ENCODE results near the gene SLC6A18.

The SLC6A18 gene

DNA sequence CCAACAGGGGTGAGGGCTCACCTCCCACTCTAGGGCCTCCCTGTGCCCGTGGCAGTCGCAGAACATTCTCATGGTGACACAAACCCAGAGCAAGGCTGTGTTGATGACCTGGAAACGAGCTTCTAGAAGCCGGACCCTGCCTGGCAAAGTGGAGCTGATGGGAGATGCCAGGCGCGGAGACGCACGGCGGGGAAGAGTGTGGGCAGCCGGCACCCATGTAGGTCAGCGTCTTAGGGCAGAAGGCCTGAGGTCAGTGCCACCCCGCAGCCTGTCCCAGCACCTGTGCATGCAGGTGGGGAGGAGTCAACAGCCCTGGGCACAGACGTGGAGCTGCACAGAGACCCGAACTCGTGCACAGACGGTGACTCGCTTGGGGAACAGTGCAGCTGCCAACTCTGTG is 5.4 kb downstream of the SLC6A18 start:
- no CpG with 5 or more reads among the region's 17 CpGs for WGBS (ENCODE audit: extremely low coverage, insufficient coverage, low lambda C conversion rate)

DNA sequence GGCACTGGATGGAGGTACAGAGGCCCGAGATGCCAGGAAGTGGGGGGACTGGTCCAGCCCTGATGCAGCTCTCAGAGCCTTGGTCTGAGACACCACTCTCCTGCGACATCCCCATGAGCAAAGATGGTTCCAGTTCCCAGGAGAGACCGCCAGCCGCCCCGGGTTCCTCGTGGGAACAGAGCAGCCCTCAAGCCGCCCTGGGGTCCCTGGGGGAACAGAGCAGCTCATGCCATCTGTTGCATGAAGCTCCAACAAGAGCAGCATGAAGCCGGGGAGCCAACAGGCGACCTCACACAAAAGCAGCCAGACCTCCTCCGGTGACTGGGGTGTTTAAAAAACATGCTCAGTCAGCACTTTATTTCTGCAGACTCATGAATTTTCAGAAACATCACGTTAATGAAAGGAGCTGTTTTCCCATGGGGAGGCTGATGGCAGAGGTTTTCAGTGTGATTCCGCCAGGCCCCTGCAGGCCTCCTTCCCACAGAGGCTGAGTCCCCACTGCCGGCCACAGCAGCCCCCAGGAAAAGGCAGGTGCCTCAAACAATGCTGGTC is 6.2 kb downstream of the SLC6A18 start:
- Histone ChIP-seq H2BK5ac (ENCODE audit: low read length) (no peak overlapping the region), H3K4ac (ENCODE audit: low read depth, low read length) (no peak overlapping the region), H3K9ac (ENCODE audit: low read length) (no peak overlapping the region), H2BK120ac (ENCODE audit: low read depth, low read length) (no peak overlapping the region), H3K27ac (ENCODE audit: low read depth, low read length) (no peak overlapping the region), H3K56ac (ENCODE audit: low read length) (no peak overlapping the region), H2AK5ac (ENCODE audit: low read length) (no peak overlapping the region), H3K27me3 (ENCODE audit: insufficient read depth, low read length, poor library complexity) (no peaks in the 10 kb centered on the region), H3K36me3 (ENCODE audit: control insufficient read depth, insufficient read depth, low read length) (no peaks in the 10 kb centered on the region), H3K23ac (ENCODE audit: low read length) (no peak overlapping the region), H3K18ac (ENCODE audit: low read length) (no peak overlapping the region), H2BK15ac (replicated peaks; ENCODE audit: low read depth) (no peak overlapping the region), H3K4me2 (ENCODE audit: low read length) (no peak overlapping the region), H3K79me1 (ENCODE audit: low read length) (no peaks in the 10 kb centered on the region), H4K8ac (ENCODE audit: low read depth, low read length) (no peak overlapping the region), H3K4me1 (ENCODE audit: control insufficient read depth, low read depth, low read length) (no peaks in the 10 kb centered on the region), H3K4me3 (ENCODE audit: low read length) (no peak overlapping the region), H3K79me2 (ENCODE audit: control insufficient read depth, insufficient read depth, low read length) (no peaks in the 10 kb centered on the region), H4K5ac (ENCODE audit: low read length) (no peak overlapping the region)
- DNase-seq = no peak
- no CpG with 5 or more reads among the region's 13 CpGs for WGBS (ENCODE audit: extremely low coverage, insufficient coverage, low lambda C conversion rate)

More for the DNA sequence above, 5.4 kb downstream of the SLC6A18 start:
- H3K79me1 ChIP-seq (ENCODE audit: low read length) = no peaks in the 10 kb centered on the region
- no peak overlapping the region for H3K23ac ChIP-seq (ENCODE audit: low read length)
- H3K4me2 ChIP-seq (ENCODE audit: low read length) = no peak overlapping the region
- no peak overlapping the region for H2BK120ac ChIP-seq (ENCODE audit: low read depth, low read length)
- no peak overlapping the region for H3K4ac ChIP-seq (ENCODE audit: low read depth, low read length)
- no peak overlapping the region for H4K5ac ChIP-seq (ENCODE audit: low read length)
- no peak overlapping the region for H3K4me3 ChIP-seq (ENCODE audit: low read length)
- H3K27me3 ChIP-seq (ENCODE audit: insufficient read depth, low read length, poor library complexity) = no peaks in the 10 kb centered on the region
- H2AK5ac ChIP-seq (ENCODE audit: low read length) = no peak overlapping the region
- H3K56ac ChIP-seq (ENCODE audit: low read length) = no peak overlapping the region
- H3K9ac ChIP-seq (ENCODE audit: low read length) = no peak overlapping the region
- H2BK5ac ChIP-seq (ENCODE audit: low read length) = no peak overlapping the region
- H3K27ac ChIP-seq (ENCODE audit: low read depth, low read length) = no peak overlapping the region
- H3K18ac ChIP-seq (ENCODE audit: low read length) = no peak overlapping the region
- no peak for DNase-seq
- H4K8ac ChIP-seq (ENCODE audit: low read depth, low read length) = no peak overlapping the region
- no peak overlapping the region for H2BK15ac ChIP-seq (replicated peaks; ENCODE audit: low read depth)
- H3K79me2 ChIP-seq (ENCODE audit: control insufficient read depth, insufficient read depth, low read length) = no peaks in the 10 kb centered on the region
- H3K36me3 ChIP-seq (ENCODE audit: control insufficient read depth, insufficient read depth, low read length) = no peaks in the 10 kb centered on the region
- H3K4me1 ChIP-seq (ENCODE audit: control insufficient read depth, low read depth, low read length) = no peaks in the 10 kb centered on the region

DNA sequence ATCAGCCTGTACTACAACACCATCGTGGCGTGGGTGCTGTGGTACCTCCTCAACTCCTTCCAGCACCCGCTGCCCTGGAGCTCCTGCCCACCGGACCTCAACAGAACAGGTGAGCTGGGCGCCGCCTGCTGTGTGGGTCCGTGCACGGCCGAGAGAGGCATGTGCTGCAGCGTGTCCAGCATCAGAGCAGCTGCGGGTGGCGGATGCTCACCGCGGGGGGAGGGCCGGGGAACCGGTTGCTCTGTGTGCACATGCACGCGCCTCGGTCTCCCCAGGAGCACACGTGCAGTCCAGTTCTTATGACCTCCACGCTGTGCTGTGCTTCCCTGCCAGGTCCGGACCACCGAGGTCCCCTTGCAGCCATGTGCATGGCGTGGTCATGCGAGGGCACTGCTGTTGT is 7.6 kb downstream of the SLC6A18 start:
- no peak overlapping the region for H3K27ac ChIP-seq (ENCODE audit: low read depth, low read length)
- no peak overlapping the region for H2AK5ac ChIP-seq (ENCODE audit: low read length)
- no CpG with 5 or more reads among the region's 25 CpGs for WGBS (ENCODE audit: extremely low coverage, insufficient coverage, low lambda C conversion rate)

DNA sequence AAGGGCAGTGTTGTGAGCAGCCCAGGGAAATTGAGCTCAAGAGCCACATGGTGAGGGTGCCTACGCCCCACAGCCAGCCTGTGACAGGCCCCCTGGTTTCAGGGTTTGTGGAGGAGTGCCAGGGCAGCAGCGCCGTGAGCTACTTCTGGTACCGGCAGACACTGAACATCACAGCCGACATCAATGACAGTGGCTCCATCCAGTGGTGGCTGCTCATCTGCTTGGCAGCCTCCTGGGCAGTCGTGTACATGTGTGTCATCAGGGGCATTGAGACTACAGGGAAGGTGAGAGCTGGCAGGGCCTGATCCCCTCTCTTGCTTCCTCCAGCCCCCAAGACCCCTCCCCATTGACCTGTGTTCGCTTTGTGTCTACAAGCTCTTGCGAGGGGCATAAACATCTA is 10.2 kb downstream of the SLC6A18 start:
- Histone ChIP-seq H3K79me2 (ENCODE audit: control insufficient read depth, insufficient read depth, low read length) (no peaks in the 10 kb centered on the region), H3K23ac (ENCODE audit: low read length) (no peak overlapping the region), H3K27ac (ENCODE audit: low read depth, low read length) (no peak overlapping the region), H3K4ac (ENCODE audit: low read depth, low read length) (no peak overlapping the region), H3K4me3 (ENCODE audit: low read length) (no peak overlapping the region), H2AK5ac (ENCODE audit: low read length) (no peak overlapping the region), H3K9ac (ENCODE audit: low read length) (no peak overlapping the region), H3K4me1 (ENCODE audit: control insufficient read depth, low read depth, low read length) (no peaks in the 10 kb centered on the region), H3K27me3 (ENCODE audit: insufficient read depth, low read length, poor library complexity) (no peaks in the 10 kb centered on the region), H2BK15ac (replicated peaks; ENCODE audit: low read depth) (no peak overlapping the region), H2BK120ac (ENCODE audit: low read depth, low read length) (no peak overlapping the region), H2BK5ac (ENCODE audit: low read length) (no peak overlapping the region), H4K8ac (ENCODE audit: low read depth, low read length) (no peak overlapping the region), H3K79me1 (ENCODE audit: low read length) (no peaks in the 10 kb centered on the region), H3K36me3 (ENCODE audit: control insufficient read depth, insufficient read depth, low read length) (no peaks in the 10 kb centered on the region), H3K18ac (ENCODE audit: low read length) (no peak overlapping the region), H3K4me2 (ENCODE audit: low read length) (no peak overlapping the region), H3K56ac (ENCODE audit: low read length) (no peak overlapping the region), H4K5ac (ENCODE audit: low read length) (no peak overlapping the region)
- DNase-seq = no peak
- WGBS (ENCODE audit: extremely low coverage, insufficient coverage, low lambda C conversion rate) = no CpG with 5 or more reads among the region's 8 CpGs

More for the DNA sequence above, 7.6 kb downstream of the SLC6A18 start:
- no peak overlapping the region for H3K56ac ChIP-seq (ENCODE audit: low read length)
- no peak overlapping the region for H2BK5ac ChIP-seq (ENCODE audit: low read length)
- H3K18ac ChIP-seq (ENCODE audit: low read length) = no peak overlapping the region
- no peaks in the 10 kb centered on the region for H3K4me1 ChIP-seq (ENCODE audit: control insufficient read depth, low read depth, low read length)
- no peaks in the 10 kb centered on the region for H3K36me3 ChIP-seq (ENCODE audit: control insufficient read depth, insufficient read depth, low read length)
- H3K23ac ChIP-seq (ENCODE audit: low read length) = no peak overlapping the region
- H3K9ac ChIP-seq (ENCODE audit: low read length) = no peak overlapping the region
- no peaks in the 10 kb centered on the region for H3K79me2 ChIP-seq (ENCODE audit: control insufficient read depth, insufficient read depth, low read length)
- no peak overlapping the region for H2BK15ac ChIP-seq (replicated peaks; ENCODE audit: low read depth)
- DNase-seq = no peak
- H3K27me3 ChIP-seq (ENCODE audit: insufficient read depth, low read length, poor library complexity) = no peaks in the 10 kb centered on the region
- no peak overlapping the region for H2BK120ac ChIP-seq (ENCODE audit: low read depth, low read length)
- no peak overlapping the region for H4K8ac ChIP-seq (ENCODE audit: low read depth, low read length)
- H3K79me1 ChIP-seq (ENCODE audit: low read length) = no peaks in the 10 kb centered on the region
- no peak overlapping the region for H4K5ac ChIP-seq (ENCODE audit: low read length)
- no peak overlapping the region for H3K4me2 ChIP-seq (ENCODE audit: low read length)
- H3K4me3 ChIP-seq (ENCODE audit: low read length) = no peak overlapping the region
- H3K4ac ChIP-seq (ENCODE audit: low read depth, low read length) = no peak overlapping the region

DNA sequence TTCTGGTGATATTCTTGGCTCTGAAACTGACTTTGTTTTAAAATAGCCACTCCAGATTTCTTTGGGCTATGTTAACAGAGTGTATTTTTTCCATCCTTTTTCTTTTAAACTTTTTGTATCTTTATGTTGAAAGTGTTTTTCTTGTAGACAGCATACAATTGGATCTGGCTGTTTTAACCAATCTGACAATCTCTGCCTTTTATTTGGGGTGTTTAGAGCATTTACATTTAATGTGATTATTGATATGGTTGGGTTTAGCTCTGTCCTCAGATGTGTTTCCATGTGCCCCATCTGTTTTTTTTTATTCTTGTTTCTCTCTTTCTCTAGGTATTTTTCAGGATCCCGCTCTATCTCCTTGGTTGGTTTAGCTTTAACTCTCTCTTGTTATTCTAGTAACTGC is 10.7 kb downstream of the SLC6A18 start:
- Histone ChIP-seq H3K4me3 (ENCODE audit: low read length) (no peak overlapping the region), H2BK120ac (ENCODE audit: low read depth, low read length) (no peak overlapping the region), H3K4me2 (ENCODE audit: low read length) (no peak overlapping the region), H3K18ac (ENCODE audit: low read length) (no peak overlapping the region), H3K4me1 (ENCODE audit: control insufficient read depth, low read depth, low read length) (no peaks in the 10 kb centered on the region), H3K36me3 (ENCODE audit: control insufficient read depth, insufficient read depth, low read length) (no peaks in the 10 kb centered on the region), H2BK15ac (replicated peaks; ENCODE audit: low read depth) (no peak overlapping the region), H3K23ac (ENCODE audit: low read length) (no peak overlapping the region), H3K27ac (ENCODE audit: low read depth, low read length) (no peak overlapping the region), H3K79me1 (ENCODE audit: low read length) (no peaks in the 10 kb centered on the region), H4K5ac (ENCODE audit: low read length) (no peak overlapping the region), H2AK5ac (ENCODE audit: low read length) (no peak overlapping the region), H3K56ac (ENCODE audit: low read length) (no peak overlapping the region), H3K27me3 (ENCODE audit: insufficient read depth, low read length, poor library complexity) (no peaks in the 10 kb centered on the region), H4K8ac (ENCODE audit: low read depth, low read length) (no peak overlapping the region), H2BK5ac (ENCODE audit: low read length) (no peak overlapping the region), H3K4ac (ENCODE audit: low read depth, low read length) (no peak overlapping the region), H3K79me2 (ENCODE audit: control insufficient read depth, insufficient read depth, low read length) (no peaks in the 10 kb centered on the region), H3K9ac (ENCODE audit: low read length) (no peak overlapping the region)
- no CpG with 5 or more reads among the region's 1 CpG for WGBS (ENCODE audit: extremely low coverage, insufficient coverage, low lambda C conversion rate)
- DNase-seq = no peak

DNA sequence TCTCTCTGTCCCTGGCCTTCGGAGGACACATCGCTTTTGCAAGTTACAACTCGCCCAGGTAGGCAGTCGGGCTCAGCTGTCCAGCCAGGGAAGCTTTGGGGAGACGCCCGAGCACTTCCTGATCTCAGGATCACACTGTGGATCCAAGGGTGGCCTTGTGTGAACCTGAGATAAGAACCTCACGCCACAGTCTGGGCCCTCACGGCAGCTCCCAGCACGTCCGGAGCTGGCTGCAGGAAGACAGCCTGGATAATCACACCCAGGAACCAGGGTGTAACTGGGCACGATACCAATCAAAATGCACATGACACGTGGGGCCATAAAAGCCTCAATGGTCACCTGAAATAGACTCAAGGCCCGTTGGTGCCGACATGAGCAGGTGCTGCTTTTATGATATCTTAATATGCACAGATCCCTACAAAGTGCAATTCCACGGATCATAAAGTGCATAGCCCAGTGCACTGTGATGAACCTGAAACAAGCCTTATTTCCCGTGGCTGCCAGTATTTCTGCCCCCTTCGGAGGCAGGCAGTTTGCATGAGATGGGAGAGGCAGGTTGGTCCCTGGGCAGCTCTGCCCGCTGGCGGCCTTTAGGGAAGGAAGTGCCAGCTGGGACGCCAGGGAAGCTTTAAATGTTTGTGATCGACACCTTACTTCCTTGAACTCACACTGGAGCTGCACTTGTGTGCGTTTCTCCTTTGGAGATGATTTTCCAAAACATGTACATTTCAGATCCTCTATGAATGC is 14.5 kb downstream of the SLC6A18 start:
- H3K4ac ChIP-seq (ENCODE audit: low read depth, low read length) = no peak overlapping the region
- H3K23ac ChIP-seq (ENCODE audit: low read length) = no peak overlapping the region
- H3K27me3 ChIP-seq (ENCODE audit: insufficient read depth, low read length, poor library complexity) = no peaks in the 10 kb centered on the region
- no peaks in the 10 kb centered on the region for H3K79me1 ChIP-seq (ENCODE audit: low read length)
- H4K8ac ChIP-seq (ENCODE audit: low read depth, low read length) = no peak overlapping the region
- H3K56ac ChIP-seq (ENCODE audit: low read length) = no peak overlapping the region
- no peak for DNase-seq
- H3K9ac ChIP-seq (ENCODE audit: low read length) = no peak overlapping the region
- H3K4me1 ChIP-seq (ENCODE audit: control insufficient read depth, low read depth, low read length) = no peaks in the 10 kb centered on the region
- no peak overlapping the region for H3K4me2 ChIP-seq (ENCODE audit: low read length)
- H4K5ac ChIP-seq (ENCODE audit: low read length) = no peak overlapping the region
- no CpG with 5 or more reads among the region's 22 CpGs for WGBS (ENCODE audit: extremely low coverage, insufficient coverage, low lambda C conversion rate)
- no peak overlapping the region for H3K27ac ChIP-seq (ENCODE audit: low read depth, low read length)
- H3K18ac ChIP-seq (ENCODE audit: low read length) = no peak overlapping the region
- H2AK5ac ChIP-seq (ENCODE audit: low read length) = no peak overlapping the region
- no peak overlapping the region for H3K4me3 ChIP-seq (ENCODE audit: low read length)
- no peak overlapping the region for H2BK120ac ChIP-seq (ENCODE audit: low read depth, low read length)
- no peak overlapping the region for H2BK15ac ChIP-seq (replicated peaks; ENCODE audit: low read depth)
- no peak overlapping the region for H2BK5ac ChIP-seq (ENCODE audit: low read length)
- no peaks in the 10 kb centered on the region for H3K36me3 ChIP-seq (ENCODE audit: control insufficient read depth, insufficient read depth, low read length)
- H3K79me2 ChIP-seq (ENCODE audit: control insufficient read depth, insufficient read depth, low read length) = no peaks in the 10 kb centered on the region
